HEK293 (cell line): ENCODE results near the gene SEC16A.

ENCODE experiments used
- CTCF ChIA-PET: fragments of 350-600 bp; formaldehyde crosslinking; extraction: SDS; loops from one replicate; lab custom pipeline; 2021; ENCODE audit warnings: antibody characterized with exemption; lab: Yijun Ruan, JAX
- POLR2A ChIA-PET: fragments of 300-600 bp; formaldehyde crosslinking; extraction: SDS; loops from one replicate; lab custom pipeline; 2020; ENCODE audit warnings: antibody characterized with exemption, inconsistent platforms; lab: Yijun Ruan, JAX
- H3K27ac ChIP-seq: fragments of 200-500 bp; sonication (Bioruptor generic); 2 replicates; pipeline ENCODE4 v1.5.1; 2014; ENCODE audit warnings: low read depth, low read length, control low read depth, inconsistent platforms; ENCODE audit errors: extremely low read depth
- H3K36me3 ChIP-seq, 2 experiments: fragments of 200-500 bp in 1 of 2; sonication (Bioruptor generic) in 1 of 2; 1 replicate in 1 of 2; 2 replicates in 1 of 2; pipeline ENCODE4 v1.5.1; 2014 to 2017; ENCODE audit warnings: inconsistent platforms in 2 of 2, low read length in 2 of 2; ENCODE audit not compliant: control insufficient read depth in 2 of 2, insufficient read depth in 1 of 2
- H3K4me1 ChIP-seq: fragments of 200-500 bp; sonication (Bioruptor generic); 2 replicates; pipeline ENCODE4 v1.5.1; 2014; ENCODE audit warnings: mild to moderate bottlenecking, low read length, inconsistent platforms; ENCODE audit not compliant: control insufficient read depth, insufficient read depth
- H3K4me3 ChIP-seq: 2 replicates; pipeline ENCODE4 v1.5.1; 2011; ENCODE audit warnings: low read depth, mild to moderate bottlenecking, control low read depth, low read length, moderate library complexity
- H3K9me3 ChIP-seq: fragments of 200-500 bp; sonication (Bioruptor generic); 2 replicates; pipeline ENCODE4 v1.5.1; 2014; ENCODE audit warnings: low read depth, low read length, inconsistent platforms; ENCODE audit not compliant: control insufficient read depth, insufficient read depth
- BCL11A ChIP-seq: fragments of 450-650 bp; formaldehyde crosslinking; IDR thresholded peaks from 2 replicates; pipeline ENCODE4 v1.5.1; 2016; ENCODE audit warnings: low read depth, missing biosample characterization, missing genetic modification characterization
- BCL11B ChIP-seq: fragments of 450-650 bp; formaldehyde crosslinking; IDR thresholded peaks from 2 replicates; pipeline ENCODE4 v1.5.1; 2016; ENCODE audit warnings: low read depth, missing biosample characterization, missing genetic modification characterization
- GLIS1 ChIP-seq: fragments of 450-650 bp; formaldehyde crosslinking; IDR thresholded peaks from 2 replicates; pipeline ENCODE4 v1.5.1; 2016; ENCODE audit warnings: missing biosample characterization, missing genetic modification characterization
- GLIS2 ChIP-seq: fragments of 450-650 bp; formaldehyde crosslinking; IDR thresholded peaks from 2 replicates; pipeline ENCODE4 v1.5.1; 2016; ENCODE audit warnings: missing biosample characterization, missing genetic modification characterization
- KLF1 ChIP-seq: fragments of 450-650 bp; formaldehyde crosslinking; IDR thresholded peaks from 2 replicates; pipeline ENCODE4 v1.5.1; 2016; ENCODE audit warnings: missing biosample characterization, missing genetic modification characterization
- SCRT1 ChIP-seq: fragments of 450-650 bp; formaldehyde crosslinking; IDR thresholded peaks from 2 replicates; pipeline ENCODE4 v1.5.1; 2016; ENCODE audit warnings: missing biosample characterization, missing genetic modification characterization, borderline replicate concordance
- SCRT2 ChIP-seq: fragments of 450-650 bp; formaldehyde crosslinking; IDR thresholded peaks from 2 replicates; pipeline ENCODE4 v1.5.1; 2016; ENCODE audit warnings: missing biosample characterization, missing genetic modification characterization
- SP7 ChIP-seq: fragments of 450-650 bp; formaldehyde crosslinking; IDR thresholded peaks from 2 replicates; pipeline ENCODE4 v1.5.1; 2016; ENCODE audit warnings: missing biosample characterization, missing genetic modification characterization
- TCF7L2 ChIP-seq: IDR thresholded peaks from 2 replicates; pipeline ENCODE4 v1.6.1; 2011; ENCODE audit warnings: low read depth, mild to moderate bottlenecking, inconsistent platforms, low read length, moderate library complexity, borderline replicate concordance
- ZEB2 ChIP-seq: fragments of 450-650 bp; formaldehyde crosslinking; IDR thresholded peaks from 2 replicates; pipeline ENCODE4 v1.5.1; 2016; ENCODE audit warnings: missing biosample characterization, missing genetic modification characterization
- ZNF10 ChIP-seq: fragments of 450-650 bp; formaldehyde crosslinking; IDR thresholded peaks from 2 replicates; pipeline ENCODE4 v1.5.1; 2017; ENCODE audit warnings: missing biosample characterization, missing genetic modification characterization
- ZNF223 ChIP-seq: fragments of 450-650 bp; formaldehyde crosslinking; IDR thresholded peaks from 2 replicates; pipeline ENCODE4 v1.5.1; 2016; ENCODE audit warnings: missing biosample characterization, missing genetic modification characterization
- ZNF354C ChIP-seq: fragments of 450-650 bp; formaldehyde crosslinking; IDR thresholded peaks from 2 replicates; pipeline ENCODE4 v1.5.1; 2016; ENCODE audit warnings: missing biosample characterization, missing genetic modification characterization, low read depth, borderline replicate concordance
- ZNF394 ChIP-seq: fragments of 450-650 bp; formaldehyde crosslinking; IDR thresholded peaks from 2 replicates; pipeline ENCODE4 v1.5.1; 2016; ENCODE audit warnings: missing biosample characterization, missing genetic modification characterization, mild to moderate bottlenecking, moderate library complexity, borderline replicate concordance
- ZNF626 ChIP-seq: fragments of 450-650 bp; sonication (Bioruptor Pico); formaldehyde crosslinking; IDR thresholded peaks from 2 replicates; pipeline ENCODE4 v1.5.1; 2018; ENCODE audit warnings: missing biosample characterization, missing genetic modification characterization, inconsistent platforms
- ZNF629 ChIP-seq: fragments of 450-650 bp; formaldehyde crosslinking; IDR thresholded peaks from 2 replicates; pipeline ENCODE4 v1.5.1; 2017; ENCODE audit warnings: missing biosample characterization, missing genetic modification characterization
- ZNF654 ChIP-seq: fragments of 450-650 bp; formaldehyde crosslinking; IDR thresholded peaks from 2 replicates; pipeline ENCODE4 v1.5.1; 2016; ENCODE audit warnings: low read depth, missing biosample characterization, missing genetic modification characterization
- ZNF76 ChIP-seq: fragments of 450-650 bp; formaldehyde crosslinking; IDR thresholded peaks from 2 replicates; pipeline ENCODE4; 2016; ENCODE audit warnings: low read depth, missing biosample characterization, missing genetic modification characterization, borderline replicate concordance
- TF ChIP-seq, protein P1 (sequence below): fragments of 450-650 bp; formaldehyde crosslinking; IDR thresholded peaks from 2 replicates; pipeline ENCODE4 v1.5.1; 2016; ENCODE audit warnings: missing biosample characterization, missing genetic modification characterization
- TF ChIP-seq, protein P2 (sequence below): fragments of 450-650 bp; formaldehyde crosslinking; IDR thresholded peaks from 2 replicates; pipeline ENCODE4 v1.5.1; 2017; ENCODE audit warnings: missing biosample characterization, missing genetic modification characterization
- TF ChIP-seq, protein P3 (sequence below): fragments of 450-650 bp; formaldehyde crosslinking; IDR thresholded peaks from 2 replicates; pipeline ENCODE4 v1.5.1; 2016; ENCODE audit warnings: missing biosample characterization, missing genetic modification characterization
- TF ChIP-seq, protein P4 (sequence below): fragments of 450-650 bp; formaldehyde crosslinking; IDR thresholded peaks from 2 replicates; pipeline ENCODE4 v1.5.1; 2016; ENCODE audit warnings: missing biosample characterization, missing genetic modification characterization
- TF ChIP-seq, protein P5 (sequence below): fragments of 450-650 bp; formaldehyde crosslinking; conservative IDR thresholded peaks from 2 replicates; pipeline ENCODE4 v1.5.1; 2016; ENCODE audit warnings: low read depth, missing biosample characterization, missing genetic modification characterization
- TF ChIP-seq, protein P6 (sequence below): fragments of 450-650 bp; IDR thresholded peaks from 2 replicates; pipeline ENCODE4 v1.5.1; 2018; ENCODE audit warnings: missing biosample characterization, mild to moderate bottlenecking, missing genetic modification characterization

SEC16A gene

DNA sequence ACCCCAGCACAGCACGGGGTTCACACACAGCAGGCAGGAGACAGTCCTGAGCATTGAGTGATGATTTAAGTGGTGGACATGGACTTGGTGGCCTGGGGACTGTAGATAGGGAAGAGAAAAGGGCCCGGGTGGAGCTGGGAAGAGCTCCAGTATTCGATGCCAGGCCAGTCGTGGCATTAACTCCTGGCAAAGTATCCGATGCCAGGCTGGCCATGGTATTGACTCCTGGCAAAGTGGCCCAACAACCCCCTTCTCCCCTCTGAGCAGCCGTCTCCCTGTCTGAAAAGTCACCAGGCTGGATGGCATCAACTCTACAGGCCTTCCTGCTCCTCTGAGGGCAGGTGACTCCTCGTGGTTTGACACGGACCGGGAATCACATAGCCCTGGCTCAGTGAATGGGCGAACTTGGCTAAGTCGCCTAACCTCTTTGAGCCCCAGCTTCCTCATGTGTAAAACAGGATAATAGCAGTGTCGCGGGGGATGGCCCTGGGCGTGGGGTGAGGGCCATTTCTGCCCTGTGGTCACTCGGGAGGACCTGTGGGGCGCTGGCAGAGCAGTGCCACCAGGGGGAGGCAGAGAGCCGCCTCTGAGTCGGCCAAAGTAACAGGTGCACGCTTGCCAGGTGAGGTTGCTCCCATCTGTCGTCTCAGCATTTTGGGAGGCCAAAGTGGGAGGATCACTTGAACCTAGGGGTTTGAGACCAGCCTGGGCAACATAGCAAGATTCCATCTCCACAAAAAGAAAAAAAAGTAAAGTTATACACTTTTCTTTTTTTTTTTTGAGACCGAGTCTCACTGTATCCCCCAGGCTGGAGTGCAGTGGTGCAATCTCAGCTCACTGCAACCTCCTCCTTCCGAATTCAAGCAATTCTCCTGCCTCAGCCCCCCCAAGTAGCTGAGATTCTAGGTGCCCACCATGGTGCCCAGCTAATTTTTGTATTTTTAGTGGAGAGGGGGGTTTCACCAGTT, 5.7 kb upstream of the SEC16A start:
- no peaks in the 10 kb centered on the region; the same call in 1 of the 2 replicates for H3K4me1 ChIP-seq
- no peak overlapping the region for H3K27ac ChIP-seq
- H3K9me3 ChIP-seq, result no peaks in the 10 kb centered on the region
- POLR2A ChIA-PET, result interaction anchor here (0.5 to 2.5 kb wide), 3 partner anchors 12 to 663 kb away, joined by 3 to 7 read pairs (median 6); no protein-coding TSS in a partner anchor
- no peaks in the 10 kb centered on the region for H3K36me3 ChIP-seq
- CTCF ChIA-PET, result interaction anchor here (0.6 to 9.1 kb wide), 41 partner anchors 10 to 718 kb away, joined by 3 to 360 read pairs (median 5); partner anchors contain the start of gene LCN15
- no peak overlapping the region for H3K4me3 ChIP-seq
- TF ChIP-seq ZNF10 (tag by site-specific recombination) (0 out of 2 replicates have a peak, but pooled peaks have one; percentile 14), SP7 (tag by site-specific recombination) (0 out of 2 replicates have a peak, but pooled peaks have one; percentile 20), KLF1 (0 out of 2 replicates have a peak, but pooled peaks have one; percentile 39), ZNF626 (tag by site-specific recombination) (no peak), GLIS1 (peak; percentile 41), GLIS2 (tag by site-specific recombination) (peak; percentile 66; the same call in 1 of the 2 replicates), SCRT2 (tag by site-specific recombination) (peak; percentile 100), ZNF76 (tag by site-specific recombination) (no peak), ZEB2 (tag by site-specific recombination) (peak; percentile 84; the same call in 1 of the 2 replicates), TCF7L2 (no peak), ZNF354C (tag by site-specific recombination) (no peak), ZNF654 (tag by site-specific recombination) (peak; percentile 86), ZNF394 (tag by site-specific recombination) (no peak), ZNF629 (tag by site-specific recombination) (0 out of 2 replicates have a peak, but pooled peaks have one; percentile 17), BCL11B (tag by site-specific recombination) (0 out of 2 replicates have a peak, but pooled peaks have one; percentile 39), BCL11A (peak; percentile 66; the same call in 1 of the 2 replicates), ZNF223 (tag by site-specific recombination) (no peak), SCRT1 (tag by site-specific recombination) (peak; percentile 100)
- TF ChIP-seq, protein P1, sequence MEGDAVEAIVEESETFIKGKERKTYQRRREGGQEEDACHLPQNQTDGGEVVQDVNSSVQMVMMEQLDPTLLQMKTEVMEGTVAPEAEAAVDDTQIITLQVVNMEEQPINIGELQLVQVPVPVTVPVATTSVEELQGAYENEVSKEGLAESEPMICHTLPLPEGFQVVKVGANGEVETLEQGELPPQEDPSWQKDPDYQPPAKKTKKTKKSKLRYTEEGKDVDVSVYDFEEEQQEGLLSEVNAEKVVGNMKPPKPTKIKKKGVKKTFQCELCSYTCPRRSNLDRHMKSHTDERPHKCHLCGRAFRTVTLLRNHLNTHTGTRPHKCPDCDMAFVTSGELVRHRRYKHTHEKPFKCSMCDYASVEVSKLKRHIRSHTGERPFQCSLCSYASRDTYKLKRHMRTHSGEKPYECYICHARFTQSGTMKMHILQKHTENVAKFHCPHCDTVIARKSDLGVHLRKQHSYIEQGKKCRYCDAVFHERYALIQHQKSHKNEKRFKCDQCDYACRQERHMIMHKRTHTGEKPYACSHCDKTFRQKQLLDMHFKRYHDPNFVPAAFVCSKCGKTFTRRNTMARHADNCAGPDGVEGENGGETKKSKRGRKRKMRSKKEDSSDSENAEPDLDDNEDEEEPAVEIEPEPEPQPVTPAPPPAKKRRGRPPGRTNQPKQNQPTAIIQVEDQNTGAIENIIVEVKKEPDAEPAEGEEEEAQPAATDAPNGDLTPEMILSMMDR (tag by site-specific recombination), result peak; percentile 91
- TF ChIP-seq, protein P2, sequence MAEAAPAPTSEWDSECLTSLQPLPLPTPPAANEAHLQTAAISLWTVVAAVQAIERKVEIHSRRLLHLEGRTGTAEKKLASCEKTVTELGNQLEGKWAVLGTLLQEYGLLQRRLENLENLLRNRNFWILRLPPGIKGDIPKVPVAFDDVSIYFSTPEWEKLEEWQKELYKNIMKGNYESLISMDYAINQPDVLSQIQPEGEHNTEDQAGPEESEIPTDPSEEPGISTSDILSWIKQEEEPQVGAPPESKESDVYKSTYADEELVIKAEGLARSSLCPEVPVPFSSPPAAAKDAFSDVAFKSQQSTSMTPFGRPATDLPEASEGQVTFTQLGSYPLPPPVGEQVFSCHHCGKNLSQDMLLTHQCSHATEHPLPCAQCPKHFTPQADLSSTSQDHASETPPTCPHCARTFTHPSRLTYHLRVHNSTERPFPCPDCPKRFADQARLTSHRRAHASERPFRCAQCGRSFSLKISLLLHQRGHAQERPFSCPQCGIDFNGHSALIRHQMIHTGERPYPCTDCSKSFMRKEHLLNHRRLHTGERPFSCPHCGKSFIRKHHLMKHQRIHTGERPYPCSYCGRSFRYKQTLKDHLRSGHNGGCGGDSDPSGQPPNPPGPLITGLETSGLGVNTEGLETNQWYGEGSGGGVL (tag by site-specific recombination), result no peak
- TF ChIP-seq, protein P3, sequence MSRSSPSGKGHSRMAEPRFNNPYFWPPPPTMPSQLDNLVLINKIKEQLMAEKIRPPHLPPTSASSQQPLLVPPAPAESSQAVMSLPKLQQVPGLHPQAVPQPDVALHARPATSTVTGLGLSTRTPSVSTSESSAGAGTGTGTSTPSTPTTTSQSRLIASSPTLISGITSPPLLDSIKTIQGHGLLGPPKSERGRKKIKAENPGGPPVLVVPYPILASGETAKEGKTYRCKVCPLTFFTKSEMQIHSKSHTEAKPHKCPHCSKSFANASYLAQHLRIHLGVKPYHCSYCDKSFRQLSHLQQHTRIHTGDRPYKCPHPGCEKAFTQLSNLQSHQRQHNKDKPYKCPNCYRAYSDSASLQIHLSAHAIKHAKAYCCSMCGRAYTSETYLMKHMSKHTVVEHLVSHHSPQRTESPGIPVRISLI (tag by site-specific recombination), result no peak
- TF ChIP-seq, protein P4, sequence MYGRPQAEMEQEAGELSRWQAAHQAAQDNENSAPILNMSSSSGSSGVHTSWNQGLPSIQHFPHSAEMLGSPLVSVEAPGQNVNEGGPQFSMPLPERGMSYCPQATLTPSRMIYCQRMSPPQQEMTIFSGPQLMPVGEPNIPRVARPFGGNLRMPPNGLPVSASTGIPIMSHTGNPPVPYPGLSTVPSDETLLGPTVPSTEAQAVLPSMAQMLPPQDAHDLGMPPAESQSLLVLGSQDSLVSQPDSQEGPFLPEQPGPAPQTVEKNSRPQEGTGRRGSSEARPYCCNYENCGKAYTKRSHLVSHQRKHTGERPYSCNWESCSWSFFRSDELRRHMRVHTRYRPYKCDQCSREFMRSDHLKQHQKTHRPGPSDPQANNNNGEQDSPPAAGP (tag by site-specific recombination), result peak; percentile 31; the same call in 1 of the 2 replicates
- TF ChIP-seq, protein P5, sequence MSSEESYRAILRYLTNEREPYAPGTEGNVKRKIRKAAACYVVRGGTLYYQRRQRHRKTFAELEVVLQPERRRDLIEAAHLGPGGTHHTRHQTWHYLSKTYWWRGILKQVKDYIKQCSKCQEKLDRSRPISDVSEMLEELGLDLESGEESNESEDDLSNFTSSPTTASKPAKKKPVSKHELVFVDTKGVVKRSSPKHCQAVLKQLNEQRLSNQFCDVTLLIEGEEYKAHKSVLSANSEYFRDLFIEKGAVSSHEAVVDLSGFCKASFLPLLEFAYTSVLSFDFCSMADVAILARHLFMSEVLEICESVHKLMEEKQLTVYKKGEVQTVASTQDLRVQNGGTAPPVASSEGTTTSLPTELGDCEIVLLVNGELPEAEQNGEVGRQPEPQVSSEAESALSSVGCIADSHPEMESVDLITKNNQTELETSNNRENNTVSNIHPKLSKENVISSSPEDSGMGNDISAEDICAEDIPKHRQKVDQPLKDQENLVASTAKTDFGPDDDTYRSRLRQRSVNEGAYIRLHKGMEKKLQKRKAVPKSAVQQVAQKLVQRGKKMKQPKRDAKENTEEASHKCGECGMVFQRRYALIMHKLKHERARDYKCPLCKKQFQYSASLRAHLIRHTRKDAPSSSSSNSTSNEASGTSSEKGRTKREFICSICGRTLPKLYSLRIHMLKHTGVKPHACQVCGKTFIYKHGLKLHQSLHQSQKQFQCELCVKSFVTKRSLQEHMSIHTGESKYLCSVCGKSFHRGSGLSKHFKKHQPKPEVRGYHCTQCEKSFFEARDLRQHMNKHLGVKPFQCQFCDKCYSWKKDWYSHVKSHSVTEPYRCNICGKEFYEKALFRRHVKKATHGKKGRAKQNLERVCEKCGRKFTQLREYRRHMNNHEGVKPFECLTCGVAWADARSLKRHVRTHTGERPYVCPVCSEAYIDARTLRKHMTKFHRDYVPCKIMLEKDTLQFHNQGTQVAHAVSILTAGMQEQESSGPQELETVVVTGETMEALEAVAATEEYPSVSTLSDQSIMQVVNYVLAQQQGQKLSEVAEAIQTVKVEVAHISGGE (tag by site-specific recombination), result no peak
- TF ChIP-seq, protein P6, sequence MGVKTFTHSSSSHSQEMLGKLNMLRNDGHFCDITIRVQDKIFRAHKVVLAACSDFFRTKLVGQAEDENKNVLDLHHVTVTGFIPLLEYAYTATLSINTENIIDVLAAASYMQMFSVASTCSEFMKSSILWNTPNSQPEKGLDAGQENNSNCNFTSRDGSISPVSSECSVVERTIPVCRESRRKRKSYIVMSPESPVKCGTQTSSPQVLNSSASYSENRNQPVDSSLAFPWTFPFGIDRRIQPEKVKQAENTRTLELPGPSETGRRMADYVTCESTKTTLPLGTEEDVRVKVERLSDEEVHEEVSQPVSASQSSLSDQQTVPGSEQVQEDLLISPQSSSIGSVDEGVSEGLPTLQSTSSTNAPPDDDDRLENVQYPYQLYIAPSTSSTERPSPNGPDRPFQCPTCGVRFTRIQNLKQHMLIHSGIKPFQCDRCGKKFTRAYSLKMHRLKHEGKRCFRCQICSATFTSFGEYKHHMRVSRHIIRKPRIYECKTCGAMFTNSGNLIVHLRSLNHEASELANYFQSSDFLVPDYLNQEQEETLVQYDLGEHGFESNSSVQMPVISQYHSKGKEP (tag by site-specific recombination), result 0 out of 2 replicates have a peak, but pooled peaks have one; percentile 11
